NCI-H1105 treated with DMSO at 0.1 percent for 48 hours (cell line): ENCODE results near the gene KASH5.

Experiments used
- DNase-seq: peaks from one replicate; lab custom pipeline; 2025; lab: John Stamatoyannopoulos, UW

Gene KASH5

GRCh38 chr19:49395581-49396407 is 7.7 kb downstream of the KASH5 start:
- DNase-seq, result no peak

GRCh38 chr19:49396738-49397505 is 8.9 kb downstream of the KASH5 start:
- no peak for DNase-seq

- no peak for DNase-seq
Measured at GRCh38 chr19:49398001-49398615, 10.1 kb downstream of the KASH5 start.

GRCh38 chr19:49398931-49399330 is 10.9 kb downstream of the KASH5 start:
- DNase-seq, result no peak

GRCh38 chr19:49400029-49400428 is 12.0 kb downstream of the KASH5 start:
- no peak for DNase-seq

GRCh38 chr19:49403404-49404187 is 15.5 kb downstream of the KASH5 start:
- peak; percentile 47 for DNase-seq

- DNase-seq, result no peak
Measured at GRCh38 chr19:49407079-49407478, 19.0 kb downstream of the KASH5 start.

GRCh38 chr19:49407482-49408015 is 19.5 kb downstream of the KASH5 start:
- no peak for DNase-seq

GRCh38 chr19:49408816-49409440 is 20.9 kb downstream of the KASH5 start:
- DNase-seq, result no peak

- no peak for DNase-seq
Measured at GRCh38 chr19:49409441-49410029, 21.5 kb downstream of the KASH5 start.

GRCh38 chr19:49411681-49412326 is 23.8 kb downstream of the KASH5 start:
- no peak for DNase-seq

- DNase-seq, result no peak
Measured at GRCh38 chr19:49413348-49413747, 25.3 kb downstream of the KASH5 start.

GRCh38 chr19:49414256-49414655 is 26.2 kb downstream of the KASH5 start:
- no peak for DNase-seq

- DNase-seq, result no peak
Measured at GRCh38 chr19:49415102-49415809, 27.2 kb downstream of the KASH5 start.

GRCh38 chr19:49415810-49416200 is 27.8 kb downstream of the KASH5 start:
- DNase-seq, result no peak

- DNase-seq, result no peak
Measured at GRCh38 chr19:49417088-49417487, 29.0 kb downstream of the KASH5 start.

- DNase-seq, result no peak
Measured at GRCh38 chr19:49418511-49418910, 30.5 kb downstream of the KASH5 start.

GRCh38 chr19:49419173-49419572 is 31.1 kb downstream of the KASH5 start:
- DNase-seq, result no peak

GRCh38 chr19:49420227-49420626 is 32.2 kb downstream of the KASH5 start:
- DNase-seq, result no peak
